Tibial nerve (tissue), 4 donors: ENCODE measurements around the gene ELMOD1.

Experiments
- EP300 ChIP-seq, 2 donors: sonication (generic); formaldehyde crosslinking; IDR thresholded peaks; one replicate each; pipeline ENCODE4 v1.6.1; 2017; ENCODE audit warnings: antibody characterized with exemption in 2 of 2, mild to moderate bottlenecking in 1 of 2
- POLR2A ChIP-seq, 2 donors: fragments of 450-650 bp; IDR thresholded peaks; one replicate each; pipeline ENCODE4 v1.6.1; 2017; ENCODE audit warnings: antibody characterized with exemption in 2 of 2, mild to moderate bottlenecking in 2 of 2, moderate library complexity in 2 of 2
- TF ChIP-seq, protein P1 (sequence below), 5 experiments: fragments of 200-600 bp in 3 of 5; fragments of 450-650 bp in 2 of 5; sonication (generic) in 3 of 5; IDR thresholded peaks; one replicate each; pipeline ENCODE4 v1.5.1; 2016 to 2019; ENCODE audit warnings: antibody characterized with exemption in 5 of 5, mild to moderate bottlenecking in 3 of 5, moderate library complexity in 2 of 5

DNA sequence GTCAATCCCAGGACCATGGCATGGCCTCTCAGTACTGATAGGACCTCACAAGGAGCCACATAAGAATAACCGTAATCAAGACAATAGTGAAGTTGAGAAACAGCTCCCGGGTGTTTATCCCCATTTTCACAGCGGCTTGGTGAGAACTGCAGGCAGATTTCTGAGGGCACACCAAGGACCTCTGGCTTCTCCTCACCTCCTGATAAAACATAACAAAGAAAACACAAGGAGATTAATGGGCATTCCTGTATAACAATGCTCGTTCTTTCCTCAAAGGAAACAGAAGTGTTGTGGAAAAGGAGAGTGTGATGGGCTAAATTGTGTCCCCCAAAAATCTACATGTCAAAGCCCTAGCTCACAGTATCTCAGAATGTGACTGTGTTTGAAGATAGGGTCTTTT, 116.9 kb downstream of the ELMOD1 start:
- TF ChIP-seq, protein P1, sequence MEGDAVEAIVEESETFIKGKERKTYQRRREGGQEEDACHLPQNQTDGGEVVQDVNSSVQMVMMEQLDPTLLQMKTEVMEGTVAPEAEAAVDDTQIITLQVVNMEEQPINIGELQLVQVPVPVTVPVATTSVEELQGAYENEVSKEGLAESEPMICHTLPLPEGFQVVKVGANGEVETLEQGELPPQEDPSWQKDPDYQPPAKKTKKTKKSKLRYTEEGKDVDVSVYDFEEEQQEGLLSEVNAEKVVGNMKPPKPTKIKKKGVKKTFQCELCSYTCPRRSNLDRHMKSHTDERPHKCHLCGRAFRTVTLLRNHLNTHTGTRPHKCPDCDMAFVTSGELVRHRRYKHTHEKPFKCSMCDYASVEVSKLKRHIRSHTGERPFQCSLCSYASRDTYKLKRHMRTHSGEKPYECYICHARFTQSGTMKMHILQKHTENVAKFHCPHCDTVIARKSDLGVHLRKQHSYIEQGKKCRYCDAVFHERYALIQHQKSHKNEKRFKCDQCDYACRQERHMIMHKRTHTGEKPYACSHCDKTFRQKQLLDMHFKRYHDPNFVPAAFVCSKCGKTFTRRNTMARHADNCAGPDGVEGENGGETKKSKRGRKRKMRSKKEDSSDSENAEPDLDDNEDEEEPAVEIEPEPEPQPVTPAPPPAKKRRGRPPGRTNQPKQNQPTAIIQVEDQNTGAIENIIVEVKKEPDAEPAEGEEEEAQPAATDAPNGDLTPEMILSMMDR (IDR thresholded peaks at IDR 0.05): no peak
- no peak for TF ChIP-seq EP300 (IDR thresholded peaks at IDR 0.05)
- no peak for TF ChIP-seq POLR2A (IDR thresholded peaks at IDR 0.05)
